GM12878 (cell line): ENCODE data around the gene ARHGAP12.

Experiments
- EZH2 ChIP-seq: IDR thresholded peaks from 2 replicates; pipeline ENCODE4 v1.6.1; 2012; ENCODE audit warnings: low read depth, mild to moderate bottlenecking, control low read depth, inconsistent platforms, low read length, borderline replicate concordance; ENCODE audit not compliant: control insufficient read depth
- POLR2A ChIP-seq: IDR thresholded peaks from 2 replicates; pipeline ENCODE4 v1.6.1; 2011; ENCODE audit warnings: low read depth, mild to moderate bottlenecking, low read length
- POLR2AphosphoS5 ChIP-seq: IDR thresholded peaks from 2 replicates; pipeline ENCODE4 v1.6.1; 2011; ENCODE audit warnings: mild to moderate bottlenecking, low read length, inconsistent platforms
- SRF ChIP-seq, 2 experiments: IDR thresholded peaks; 2 replicates each; pipeline ENCODE4 v1.6.1; 2011; ENCODE audit warnings: low read depth in 2 of 2, low read length in 2 of 2, mild to moderate bottlenecking in 1 of 2, moderate library complexity in 1 of 2
- SUZ12 ChIP-seq: fragments of 200-600 bp; sonication (generic); IDR thresholded peaks from one replicate; pipeline ENCODE4 v1.6.1; 2018; ENCODE audit warnings: antibody characterized with exemption, mild to moderate bottlenecking; ENCODE audit not compliant: unreplicated experiment
- TF ChIP-seq, protein P1 (sequence below): IDR thresholded peaks from 2 replicates; pipeline ENCODE4 v1.6.1; 2011; ENCODE audit warnings: low read depth, low read length, improper control_type of control experiment, borderline replicate concordance
- TF ChIP-seq, protein P2 (sequence below), 3 experiments: IDR thresholded peaks in 2 of 3; conservative IDR thresholded peaks in 1 of 3; 2 replicates each; pipeline ENCODE4 v1.5.1; 2011; ENCODE audit warnings: low read depth in 3 of 3, low read length in 3 of 3, mild to moderate bottlenecking in 3 of 3, control low read depth in 2 of 3, moderate library complexity in 2 of 3, inconsistent platforms in 1 of 3, mixed read lengths in 1 of 3; ENCODE audit not compliant: control insufficient read depth in 2 of 3, insufficient read depth in 1 of 3; ENCODE audit errors: extremely low read depth in 1 of 3

DNA sequence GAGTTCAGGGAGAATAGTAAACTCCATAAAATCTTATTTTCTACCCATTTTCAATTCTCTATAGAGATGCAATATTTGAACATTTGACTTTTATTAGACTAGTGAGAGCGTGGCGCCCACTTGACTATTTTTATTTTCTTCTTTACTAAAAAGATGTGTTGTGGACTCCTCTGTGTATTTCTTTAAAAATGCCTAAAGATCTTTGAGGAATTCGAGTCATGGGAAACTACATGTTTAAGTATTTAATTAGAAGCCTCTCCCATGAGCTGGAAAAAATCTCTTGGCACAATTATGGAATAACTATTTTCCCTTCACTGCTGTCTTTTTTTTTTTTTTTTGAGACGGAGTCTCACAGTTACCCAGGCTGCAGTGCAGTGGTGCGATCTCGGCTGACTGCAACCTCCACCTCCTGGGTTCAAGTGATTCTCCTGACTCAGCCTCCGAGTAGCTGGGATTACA lies 124.2 kb downstream of the ARHGAP12 start:
- no peak for TF ChIP-seq POLR2AphosphoS5
- TF ChIP-seq POLR2A = no peak
- TF ChIP-seq, protein P1, sequence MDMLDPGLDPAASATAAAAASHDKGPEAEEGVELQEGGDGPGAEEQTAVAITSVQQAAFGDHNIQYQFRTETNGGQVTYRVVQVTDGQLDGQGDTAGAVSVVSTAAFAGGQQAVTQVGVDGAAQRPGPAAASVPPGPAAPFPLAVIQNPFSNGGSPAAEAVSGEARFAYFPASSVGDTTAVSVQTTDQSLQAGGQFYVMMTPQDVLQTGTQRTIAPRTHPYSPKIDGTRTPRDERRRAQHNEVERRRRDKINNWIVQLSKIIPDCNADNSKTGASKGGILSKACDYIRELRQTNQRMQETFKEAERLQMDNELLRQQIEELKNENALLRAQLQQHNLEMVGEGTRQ = no peak
- TF ChIP-seq, protein P2, sequence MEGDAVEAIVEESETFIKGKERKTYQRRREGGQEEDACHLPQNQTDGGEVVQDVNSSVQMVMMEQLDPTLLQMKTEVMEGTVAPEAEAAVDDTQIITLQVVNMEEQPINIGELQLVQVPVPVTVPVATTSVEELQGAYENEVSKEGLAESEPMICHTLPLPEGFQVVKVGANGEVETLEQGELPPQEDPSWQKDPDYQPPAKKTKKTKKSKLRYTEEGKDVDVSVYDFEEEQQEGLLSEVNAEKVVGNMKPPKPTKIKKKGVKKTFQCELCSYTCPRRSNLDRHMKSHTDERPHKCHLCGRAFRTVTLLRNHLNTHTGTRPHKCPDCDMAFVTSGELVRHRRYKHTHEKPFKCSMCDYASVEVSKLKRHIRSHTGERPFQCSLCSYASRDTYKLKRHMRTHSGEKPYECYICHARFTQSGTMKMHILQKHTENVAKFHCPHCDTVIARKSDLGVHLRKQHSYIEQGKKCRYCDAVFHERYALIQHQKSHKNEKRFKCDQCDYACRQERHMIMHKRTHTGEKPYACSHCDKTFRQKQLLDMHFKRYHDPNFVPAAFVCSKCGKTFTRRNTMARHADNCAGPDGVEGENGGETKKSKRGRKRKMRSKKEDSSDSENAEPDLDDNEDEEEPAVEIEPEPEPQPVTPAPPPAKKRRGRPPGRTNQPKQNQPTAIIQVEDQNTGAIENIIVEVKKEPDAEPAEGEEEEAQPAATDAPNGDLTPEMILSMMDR (IDR thresholded peaks at IDR 0.05 in 2 of 3, conservative IDR thresholded peaks at IDR 0.05 in 1 of 3; ENCODE audit: control insufficient read depth in 2 of 3, extremely low read depth in 1 of 3, insufficient read depth in 1 of 3, low read depth in 3 of 3, low read length in 3 of 3) = no peak
- TF ChIP-seq SRF (IDR thresholded peaks at IDR 0.05; ENCODE audit: low read depth in 2 of 2, low read length in 2 of 2) = no peak
- no peak for TF ChIP-seq SUZ12
- no peak for TF ChIP-seq EZH2
